ENCODE results near the gene TXNDC11.

- no peak for TF ChIP-seq CTCF (IDR thresholded peaks at IDR 0.05)
- TF ChIP-seq NFE2L2 (conservative IDR thresholded peaks at IDR 0.05; ENCODE audit: low read length): no peak
- no peak for TF ChIP-seq RCOR1 (IDR thresholded peaks at IDR 0.05; ENCODE audit: low read depth, low read length)
- no peak for TF ChIP-seq POLR2A (IDR thresholded peaks at IDR 0.05; ENCODE audit: low read length)
- TF ChIP-seq SMC3 (IDR thresholded peaks at IDR 0.05): no peak
- TF ChIP-seq MYC (IDR thresholded peaks at IDR 0.05; ENCODE audit: borderline replicate concordance, low read length): no peak
- no peak for TF ChIP-seq CBX2 (IDR thresholded peaks at IDR 0.05; ENCODE audit: borderline replicate concordance, low read depth)
Observed at GRCh38 chr16:11689031-11689840, 53.4 kb downstream of the TXNDC11 start.

Measured in A549 (cell line).